K562 (cell line): Measurements from ENCODE around the gene MINAR1. TPM values are rescaled to one million over a fixed set of nuclear protein-coding genes. Genes with fewer than 3 reads are reported as not detected.
A peak's percentile ranks its signal among the peaks of the same experiment; 100 is the strongest.

Source experiments
- ATAC-seq: fragments of 200-7000 bp; cut with Tn5 transposase; 3 replicates; pipeline ENCODE4 v1.9.1; 2020; ENCODE audit warnings: moderate library complexity
- BruUV-seq: library from RNA; stranded (reverse); fragments of 400-500 nt; replicated peaks from 2 replicates; lab custom pipeline; 2021; lab: Mats Ljungman, UMichigan
- CTCF ChIA-PET: fragments of 300-600 bp; formaldehyde crosslinking; extraction: SDS; loops from one replicate; lab custom pipeline; 2021; ENCODE audit warnings: low intra/inter-chr PET ratio; lab: Yijun Ruan, JAX
- POLR2A ChIA-PET: fragments of 300-600, 350-650 bp; sonication (Branson Sonifier 250); formaldehyde crosslinking; extraction: SDS; loops from one replicate; lab custom pipeline; 2021; ENCODE audit warnings: antibody characterized with exemption, inconsistent platforms; lab: Yijun Ruan, JAX
- DNase-seq, 4 experiments: peaks; one replicate each; pipeline versions ENCODE4 v3.0.0 to v3.0.0-alpha.2; 2011 to 2018; ENCODE audit warnings: low spot score in 3 of 4, mixed read lengths in 3 of 4; ENCODE audit errors: extremely low read depth in 1 of 4
- FAIRE-seq: peaks from 2 replicates; lab custom pipeline; 2011; peaks lifted over from hg19 to GRCh38; lab: Jason Lieb, UNC
- H2AFZ ChIP-seq: 2 replicates; pipeline ENCODE4 v1.6.0; 2011; ENCODE audit warnings: low read depth, low read length, control low read depth, inconsistent platforms
- H3K27ac ChIP-seq: fragments of 200-600 bp; 3 replicates; pipeline ENCODE4 v1.8.0; 2011; ENCODE audit warnings: low read depth, mild to moderate bottlenecking, control low read depth, inconsistent platforms, low read length, moderate library complexity, mixed read lengths; ENCODE audit errors: extremely low read depth
- H3K27me3 ChIP-seq, 2 experiments: fragments of 300-600 bp in 1 of 2; 2 replicates in 1 of 2; 3 replicates in 1 of 2; pipeline versions ENCODE4 v1.6.0 to v1.8.0; 2011; ENCODE audit warnings: inconsistent platforms in 2 of 2, low read length in 2 of 2, mild to moderate bottlenecking in 1 of 2, mixed read lengths in 1 of 2, moderate library complexity in 1 of 2; ENCODE audit not compliant: control insufficient read depth in 2 of 2, insufficient read depth in 2 of 2
- H3K36me3 ChIP-seq: fragments of 300-600 bp; 3 replicates; pipeline ENCODE4 v1.8.0; 2011; ENCODE audit warnings: mild to moderate bottlenecking, low read length, inconsistent platforms; ENCODE audit not compliant: control insufficient read depth, insufficient read depth
- H3K4me1 ChIP-seq, 2 experiments: fragments of 200-600 bp in 1 of 2; replicated peaks in 1 of 2; 2 replicates in 1 of 2; 3 replicates in 1 of 2; pipeline versions ENCODE4 v1.5.1 to v1.8.0; 2011; ENCODE audit warnings: inconsistent platforms in 2 of 2, low read length in 2 of 2, mild to moderate bottlenecking in 1 of 2, mixed read lengths in 1 of 2, moderate library complexity in 1 of 2; ENCODE audit not compliant: control insufficient read depth in 2 of 2, insufficient read depth in 2 of 2
- H3K4me2 ChIP-seq: 2 replicates; pipeline ENCODE4 v1.6.1; 2011; ENCODE audit warnings: low read length, control low read depth, inconsistent platforms, mixed read lengths; ENCODE audit not compliant: insufficient read depth
- H3K4me3 ChIP-seq: fragments of 200-600 bp; sonication (generic), shearing (Covaris generic); 2 replicates; pipeline ENCODE4 v1.5.1; 2016; ENCODE audit warnings: control low read depth, inconsistent platforms
- H3K79me2 ChIP-seq: fragments of 200-600 bp; 3 replicates; pipeline ENCODE4 v1.8.0; 2011; ENCODE audit warnings: low read length, inconsistent platforms; ENCODE audit not compliant: control insufficient read depth, insufficient read depth
- H3K9ac ChIP-seq, 2 experiments: 2 replicates each; pipeline versions ENCODE4 v1.6.0 to v1.6.1; 2011; ENCODE audit warnings: low read depth in 2 of 2, low read length in 2 of 2, control low read depth in 1 of 2, inconsistent platforms in 1 of 2, mild to moderate bottlenecking in 1 of 2, mixed read lengths in 1 of 2; ENCODE audit not compliant: insufficient read depth in 1 of 2
- H3K9me1 ChIP-seq: one replicate; pipeline ENCODE4 v1.6.0; 2011; ENCODE audit warnings: inconsistent platforms, mild to moderate bottlenecking, low read length, moderate library complexity; ENCODE audit not compliant: control insufficient read depth, insufficient read depth
- H3K9me3 ChIP-seq: replicated peaks from 2 replicates; pipeline ENCODE4 v1.5.1; 2011; ENCODE audit warnings: low read depth, low read length, inconsistent platforms; ENCODE audit not compliant: control insufficient read depth, insufficient read depth
- H4K20me1 ChIP-seq: replicated peaks from 2 replicates; pipeline ENCODE4 v1.6.1; 2011; ENCODE audit warnings: low read length, inconsistent platforms, mixed read lengths; ENCODE audit not compliant: control insufficient read depth, insufficient read depth
- CBFA2T2 ChIP-seq: fragments of 450-650 bp; conservative IDR thresholded peaks from 2 replicates; pipeline ENCODE4 v1.6.1; 2017; ENCODE audit warnings: mild to moderate bottlenecking
- CXXC5 ChIP-seq: fragments of 250-450 bp; sonication (Bioruptor Pico); IDR thresholded peaks from 2 replicates; pipeline ENCODE4 v1.8.0; 2022; ENCODE audit warnings: inconsistent platforms, mild to moderate bottlenecking, moderate library complexity
- ERF ChIP-seq: fragments of 450-650 bp; formaldehyde crosslinking; IDR thresholded peaks from 2 replicates; pipeline ENCODE4 v1.4.0; 2020; ENCODE audit warnings: mild to moderate bottlenecking, mixed read lengths
- GABPB2 ChIP-seq: fragments of 250-450 bp; sonication (Bioruptor Pico); conservative IDR thresholded peaks from 2 replicates; pipeline ENCODE4 v1.5.1; 2021; ENCODE audit warnings: mild to moderate bottlenecking
- HCFC1 ChIP-seq: IDR thresholded peaks from 2 replicates; pipeline ENCODE4 v1.6.1; 2012; ENCODE audit warnings: low read depth, low read length, improper control_type of control experiment
- NFYB ChIP-seq: IDR thresholded peaks from 2 replicates; pipeline ENCODE4 v1.6.1; 2011; ENCODE audit warnings: mild to moderate bottlenecking, moderate library complexity; ENCODE audit not compliant: insufficient read length; ENCODE audit errors: extremely low read depth
- RAD51 ChIP-seq: fragments of 450-650 bp; IDR thresholded peaks from 2 replicates; pipeline ENCODE4 v1.7.1; 2016; ENCODE audit warnings: low read depth, mild to moderate bottlenecking, borderline replicate concordance
- RBM25 ChIP-seq: fragments of 200-400 bp; formaldehyde crosslinking; IDR thresholded peaks from 2 replicates; pipeline ENCODE4 v1.6.1; 2018; ENCODE audit warnings: low read length, low read depth, moderate library complexity; ENCODE audit not compliant: severe bottlenecking
- RNF2 ChIP-seq: sonication (generic); IDR thresholded peaks from 2 replicates; pipeline ENCODE4 v1.6.1; 2016
- SETDB1 ChIP-seq: IDR thresholded peaks from one replicate; pipeline ENCODE4 v1.6.1; 2012; ENCODE audit warnings: low read length, control low read depth, inconsistent platforms
- ZNF507 ChIP-seq: conservative IDR thresholded peaks from 2 replicates; pipeline ENCODE4 v1.6.1; 2017; ENCODE audit warnings: missing genetic modification characterization, missing compliant biosample characterization
- WGBS: fragments of 100-300 bp; shearing (Covaris generic); methylation state at CpG from one replicate; pipeline ENCODE4 v1.1.6; 2016; ENCODE audit warnings: low coverage, mixed read lengths; ENCODE audit not compliant: insufficient coverage; ENCODE audit errors: missing lambda C conversion rate; 5-methylcytosine and 5-hydroxymethylcytosine counted together
- in situ Hi-C: fragments of 300-500 bp; cut with MboI; formaldehyde crosslinking; loops from 4 replicates; pipeline ENCODE4 v1.15.0; 2018; ENCODE audit warnings: inconsistent platforms, mixed read lengths
- intact Hi-C: fragments of 100-400 bp; cut with micrococcal nuclease; formaldehyde crosslinking; loops from 2 replicates; pipeline ENCODE4 v1.14.2; 2022
- polyA plus RNA-seq, 8 experiments: library from polyadenylated mRNA; depleted of rRNA in 4 of 8; stranded (reverse) in 5 of 8; unstranded in 3 of 8; fragments of >200 nt; fragmentation: Nextera tagmentation in 2 of 8; fragmentation: Illumina TruSeq in 1 of 8; extraction: Ambion mirVana in 2 of 8; extraction: Trizol in 1 of 8; gene quantifications; 2 replicates each; pipeline versions ENCODE4 v1.2.1 to v1.2.3, GENCODE V29; 2011 to 2014; ENCODE audit warnings: inconsistent platforms in 1 of 8, missing spikeins in 1 of 8
- total RNA-seq, 7 experiments: library from RNA; depleted of rRNA in 6 of 7; stranded (reverse); fragments of >200 nt in 6 of 7; fragmentation: Illumina TruSeq in 2 of 7; extraction: Trizol in 2 of 7; gene quantifications; 2 replicates each; pipeline versions ENCODE4 v1.2.1 to v1.2.3, GENCODE V29; 2011 to 2021; ENCODE audit warnings: low replicate concordance in 1 of 7
- TF ChIP-seq, protein P1 (sequence below): sonication (generic); formaldehyde crosslinking; IDR thresholded peaks from 2 replicates; pipeline ENCODE4 v1.8.1; 2023; ENCODE audit warnings: mild to moderate bottlenecking, missing genetic modification reagents
- TF ChIP-seq, protein P2 (sequence below): fragments of 450-650 bp; formaldehyde crosslinking; IDR thresholded peaks from 2 replicates; pipeline ENCODE4 v1.4.0; 2020; ENCODE audit warnings: mild to moderate bottlenecking, mixed read lengths
- TF ChIP-seq, protein P3 (sequence below), 2 experiments: IDR thresholded peaks in 1 of 2; conservative IDR thresholded peaks in 1 of 2; 2 replicates each; pipeline ENCODE4 v1.6.1; 2016; ENCODE audit warnings: low read depth in 2 of 2, mild to moderate bottlenecking in 1 of 2, missing compliant biosample characterization in 1 of 2, missing genetic modification characterization in 1 of 2, moderate library complexity in 1 of 2
- TF ChIP-seq, protein P4 (sequence below): sonication (generic); formaldehyde crosslinking; IDR thresholded peaks from 2 replicates; pipeline ENCODE4 v1.5.0; 2020; ENCODE audit warnings: missing genetic modification reagents

MINAR1 gene
- total and polyA plus RNA-seq, 9 of the 15 experiments (the other 6 are each of a cell fraction or from before 2014, with no cell fraction given) = 0.21 to 1.2 (median 0.52) TPM

DNA sequence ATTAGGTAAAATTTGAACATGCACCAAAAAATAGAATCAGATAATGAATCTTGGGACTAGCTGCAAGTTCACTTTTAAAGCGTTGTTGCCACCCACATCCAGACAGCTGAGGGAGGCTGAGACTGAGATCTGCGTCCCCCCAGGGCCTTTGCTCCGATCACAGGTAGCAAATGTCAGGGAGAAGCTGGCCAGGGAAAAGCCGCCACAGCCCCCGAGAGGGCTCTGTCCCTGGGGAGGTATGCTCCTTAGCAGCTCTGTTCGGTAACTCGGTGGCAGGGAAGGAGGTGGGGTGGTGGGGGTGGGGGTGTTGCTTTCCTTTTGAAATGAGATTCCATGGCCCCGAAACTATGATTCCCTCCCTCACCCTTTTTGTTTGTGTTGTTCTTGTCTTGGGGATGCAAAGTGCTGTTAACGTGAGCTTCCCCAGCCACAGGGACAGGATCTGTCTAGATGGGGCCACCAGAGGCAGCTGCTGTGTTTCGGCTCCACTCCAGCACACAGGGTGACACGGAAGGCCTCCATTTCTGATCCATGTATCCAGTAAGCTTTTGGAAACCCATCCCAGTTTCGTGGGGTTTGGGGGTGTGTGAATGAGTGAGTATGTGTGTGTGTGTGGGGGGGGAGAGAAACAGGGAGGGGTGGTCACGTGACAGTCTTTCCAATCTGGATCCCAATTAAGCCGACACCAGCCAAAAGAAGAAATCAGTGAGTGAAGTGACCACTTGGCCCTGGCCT, 1.1 kb upstream of the MINAR1 start:
- no peak for DNase-seq
- Histone ChIP-seq H3K79me2 (no peaks in the 10 kb centered on the region), H3K4me1 (no peaks in the 10 kb centered on the region), H3K9me1 (no peaks in the 10 kb centered on the region), H3K4me3 (no peak overlapping the region), H3K27me3 (peaks cover 0 to 25% of the 10 kb centered on the region in 2 experiments; a peak in 3 of 5 replicates), H3K9ac (no peak overlapping the region), H3K4me2 (no peak overlapping the region), H4K20me1 (no peaks in the 10 kb centered on the region), H2AFZ (no peak overlapping the region), H3K36me3 (no peaks in the 10 kb centered on the region), H3K9me3 (no peaks in the 10 kb centered on the region), H3K27ac (no peak overlapping the region)
- no peak for FAIRE-seq
- in situ Hi-C loops (no loop called here), intact Hi-C loops (no loop called here)
- no TSS peak for BruUV-seq
- WGBS = 12% methylated on average over 13 of the region's 14 CpGs
- CTCF ChIA-PET = no interaction called here
- no peak for ATAC-seq
- POLR2A ChIA-PET = no interaction called here
- no peak for TF ChIP-seq HCFC1
- no peak for TF ChIP-seq RNF2
- no peak for TF ChIP-seq NFYB
- TF ChIP-seq, protein P1, sequence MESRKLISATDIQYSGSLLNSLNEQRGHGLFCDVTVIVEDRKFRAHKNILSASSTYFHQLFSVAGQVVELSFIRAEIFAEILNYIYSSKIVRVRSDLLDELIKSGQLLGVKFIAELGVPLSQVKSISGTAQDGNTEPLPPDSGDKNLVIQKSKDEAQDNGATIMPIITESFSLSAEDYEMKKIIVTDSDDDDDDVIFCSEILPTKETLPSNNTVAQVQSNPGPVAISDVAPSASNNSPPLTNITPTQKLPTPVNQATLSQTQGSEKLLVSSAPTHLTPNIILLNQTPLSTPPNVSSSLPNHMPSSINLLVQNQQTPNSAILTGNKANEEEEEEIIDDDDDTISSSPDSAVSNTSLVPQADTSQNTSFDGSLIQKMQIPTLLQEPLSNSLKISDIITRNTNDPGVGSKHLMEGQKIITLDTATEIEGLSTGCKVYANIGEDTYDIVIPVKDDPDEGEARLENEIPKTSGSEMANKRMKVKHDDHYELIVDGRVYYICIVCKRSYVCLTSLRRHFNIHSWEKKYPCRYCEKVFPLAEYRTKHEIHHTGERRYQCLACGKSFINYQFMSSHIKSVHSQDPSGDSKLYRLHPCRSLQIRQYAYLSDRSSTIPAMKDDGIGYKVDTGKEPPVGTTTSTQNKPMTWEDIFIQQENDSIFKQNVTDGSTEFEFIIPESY = no peak
- TF ChIP-seq SETDB1 = no peak
- TF ChIP-seq, protein P2, sequence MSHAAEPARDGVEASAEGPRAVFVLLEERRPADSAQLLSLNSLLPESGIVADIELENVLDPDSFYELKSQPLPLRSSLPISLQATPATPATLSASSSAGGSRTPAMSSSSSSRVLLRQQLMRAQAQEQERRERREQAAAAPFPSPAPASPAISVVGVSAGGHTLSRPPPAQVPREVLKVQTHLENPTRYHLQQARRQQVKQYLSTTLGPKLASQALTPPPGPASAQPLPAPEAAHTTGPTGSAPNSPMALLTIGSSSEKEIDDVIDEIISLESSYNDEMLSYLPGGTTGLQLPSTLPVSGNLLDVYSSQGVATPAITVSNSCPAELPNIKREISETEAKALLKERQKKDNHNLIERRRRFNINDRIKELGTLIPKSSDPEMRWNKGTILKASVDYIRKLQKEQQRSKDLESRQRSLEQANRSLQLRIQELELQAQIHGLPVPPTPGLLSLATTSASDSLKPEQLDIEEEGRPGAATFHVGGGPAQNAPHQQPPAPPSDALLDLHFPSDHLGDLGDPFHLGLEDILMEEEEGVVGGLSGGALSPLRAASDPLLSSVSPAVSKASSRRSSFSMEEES (CRISPR knock-in tag) = peak; percentile 72
- TF ChIP-seq, protein P3, sequence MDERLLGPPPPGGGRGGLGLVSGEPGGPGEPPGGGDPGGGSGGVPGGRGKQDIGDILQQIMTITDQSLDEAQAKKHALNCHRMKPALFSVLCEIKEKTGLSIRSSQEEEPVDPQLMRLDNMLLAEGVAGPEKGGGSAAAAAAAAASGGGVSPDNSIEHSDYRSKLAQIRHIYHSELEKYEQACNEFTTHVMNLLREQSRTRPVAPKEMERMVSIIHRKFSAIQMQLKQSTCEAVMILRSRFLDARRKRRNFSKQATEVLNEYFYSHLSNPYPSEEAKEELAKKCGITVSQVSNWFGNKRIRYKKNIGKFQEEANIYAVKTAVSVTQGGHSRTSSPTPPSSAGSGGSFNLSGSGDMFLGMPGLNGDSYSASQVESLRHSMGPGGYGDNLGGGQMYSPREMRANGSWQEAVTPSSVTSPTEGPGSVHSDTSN (CRISPR knock-in tag; IDR thresholded peaks at IDR 0.05; ENCODE audit: low read depth) = no peak
- TF ChIP-seq, protein P3 (tag; conservative IDR thresholded peaks at IDR 0.05; ENCODE audit: low read depth) = no peak
- no peak for TF ChIP-seq ERF (CRISPR knock-in tag)
- no peak for TF ChIP-seq GABPB2 (CRISPR knock-in tag)
- peak; percentile 69; the same call in 1 of the 2 replicates for TF ChIP-seq RAD51
- TF ChIP-seq, protein P4, sequence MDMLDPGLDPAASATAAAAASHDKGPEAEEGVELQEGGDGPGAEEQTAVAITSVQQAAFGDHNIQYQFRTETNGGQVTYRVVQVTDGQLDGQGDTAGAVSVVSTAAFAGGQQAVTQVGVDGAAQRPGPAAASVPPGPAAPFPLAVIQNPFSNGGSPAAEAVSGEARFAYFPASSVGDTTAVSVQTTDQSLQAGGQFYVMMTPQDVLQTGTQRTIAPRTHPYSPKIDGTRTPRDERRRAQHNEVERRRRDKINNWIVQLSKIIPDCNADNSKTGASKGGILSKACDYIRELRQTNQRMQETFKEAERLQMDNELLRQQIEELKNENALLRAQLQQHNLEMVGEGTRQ (CRISPR knock-in tag) = peak; percentile 11; the same call in 1 of the 2 replicates
- no peak for TF ChIP-seq ZNF507 (tag)
- no peak for TF ChIP-seq CXXC5 (CRISPR knock-in tag)
- peak; percentile 29; the same call in 1 of the 2 replicates for TF ChIP-seq CBFA2T2
- TF ChIP-seq RBM25 = no peak
